Activated T-cell treated with anti-CD3 and anti-CD28 coated beads for 24 hours (primary cell): ENCODE results near the gene OTOS.

Experiments used
- DNase-seq: peaks from one replicate; pipeline ENCODE4 v3.0.0-alpha.2; 2020; ENCODE audit warnings: low read depth

OTOS gene

DNA sequence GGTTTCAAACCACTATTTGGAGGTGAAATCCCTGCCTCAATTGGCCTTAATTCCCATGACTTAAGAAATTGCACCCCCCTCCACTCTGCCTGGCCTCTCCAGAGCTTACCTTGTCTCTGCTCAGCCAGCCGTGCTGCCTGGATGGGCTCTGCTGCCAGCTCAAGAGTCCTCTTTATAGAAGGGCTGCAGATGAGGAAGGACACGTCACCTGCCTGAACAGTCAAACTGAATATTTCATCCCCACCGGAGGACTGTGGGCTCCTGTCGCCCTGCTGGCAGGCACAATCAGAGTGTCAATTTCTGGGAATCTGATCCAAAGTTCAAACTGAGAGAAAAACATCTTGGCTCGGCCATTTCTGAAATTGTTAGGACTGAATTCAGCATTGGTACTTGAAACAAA, at the start of gene OTOS:
Gene OTOS (minus strand): TSS at position 148 of the 400 bp plus-strand sequence. CDS start 332 bp downstream, outside the sequence.
- DNase-seq = no peak

DNA sequence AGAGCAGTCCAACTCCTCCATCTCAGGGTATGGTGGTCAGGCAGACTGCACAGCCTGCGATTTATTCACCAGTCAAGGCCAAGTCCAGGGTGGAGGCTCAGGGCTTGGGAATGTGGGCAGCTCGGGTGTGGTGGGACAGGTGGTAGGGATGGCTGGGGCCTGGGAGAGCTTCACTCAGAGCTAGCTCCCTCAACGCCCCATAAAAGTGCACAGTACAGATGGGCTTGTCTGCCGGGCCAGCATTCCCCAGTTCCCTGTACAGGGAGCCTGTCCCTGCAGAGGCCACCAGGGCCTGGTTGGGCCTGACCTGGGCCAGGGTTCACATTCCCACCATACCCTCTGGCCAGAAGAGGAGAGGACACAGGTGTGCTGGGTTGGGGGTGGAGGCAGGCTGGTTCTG, 49.2 kb upstream of the OTOS start:
- no peak for DNase-seq

DNA sequence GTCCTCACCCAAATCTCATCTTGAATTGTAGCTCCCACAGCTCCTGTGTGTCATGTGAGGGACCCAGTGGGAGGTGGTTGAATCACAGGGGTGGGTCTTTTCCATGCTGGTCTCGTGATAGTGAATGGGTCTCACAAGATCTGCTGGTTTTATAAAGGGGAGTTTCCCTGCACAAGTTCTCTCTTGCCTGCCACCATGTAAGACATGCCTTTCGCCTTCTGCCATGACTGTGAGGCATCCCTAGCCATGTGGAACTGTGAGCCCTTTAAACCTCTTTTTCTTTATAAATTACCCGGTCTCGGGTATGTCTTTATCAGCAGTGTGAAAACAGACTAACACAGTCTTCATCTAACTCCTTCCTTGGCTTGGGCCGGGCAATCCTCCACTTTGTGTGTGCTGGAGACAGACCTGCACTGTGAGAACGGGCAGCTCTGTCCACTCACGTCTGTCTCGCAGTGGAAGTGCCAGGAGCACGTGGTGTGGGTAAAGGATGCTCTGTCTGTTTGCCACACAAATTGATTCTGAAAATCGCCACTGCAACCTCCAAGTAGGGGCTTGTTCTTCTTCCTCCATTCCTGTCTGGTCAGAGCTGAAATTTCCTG, 47.6 kb upstream of the OTOS start:
- no peak for DNase-seq

DNA sequence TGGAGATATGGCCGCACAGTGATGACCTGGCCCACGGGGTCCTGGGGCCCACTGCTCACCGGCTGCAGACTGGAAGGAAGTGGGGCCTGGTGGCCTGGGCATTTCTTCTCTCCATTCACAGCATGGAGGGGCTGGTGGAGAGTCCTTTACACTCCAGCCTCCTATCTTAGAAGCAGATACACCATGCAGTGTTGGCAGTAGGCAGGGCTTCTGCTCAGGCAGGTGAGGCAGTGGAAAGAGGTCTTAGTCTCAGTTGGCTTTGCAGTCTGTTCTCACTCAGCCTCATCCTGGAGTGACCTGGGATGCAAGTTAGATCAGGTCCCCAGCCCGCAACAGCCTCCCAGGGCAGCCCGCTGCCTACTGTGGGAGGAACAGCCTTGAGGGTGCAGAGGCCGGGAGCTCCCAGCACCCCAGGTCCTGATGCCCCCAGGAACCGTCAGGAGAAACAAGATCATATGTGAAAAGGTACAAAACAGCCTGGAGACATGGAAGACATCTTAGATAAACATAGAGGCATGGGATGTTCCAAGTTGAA, 45.8 kb upstream of the OTOS start:
- DNase-seq = no peak

DNA sequence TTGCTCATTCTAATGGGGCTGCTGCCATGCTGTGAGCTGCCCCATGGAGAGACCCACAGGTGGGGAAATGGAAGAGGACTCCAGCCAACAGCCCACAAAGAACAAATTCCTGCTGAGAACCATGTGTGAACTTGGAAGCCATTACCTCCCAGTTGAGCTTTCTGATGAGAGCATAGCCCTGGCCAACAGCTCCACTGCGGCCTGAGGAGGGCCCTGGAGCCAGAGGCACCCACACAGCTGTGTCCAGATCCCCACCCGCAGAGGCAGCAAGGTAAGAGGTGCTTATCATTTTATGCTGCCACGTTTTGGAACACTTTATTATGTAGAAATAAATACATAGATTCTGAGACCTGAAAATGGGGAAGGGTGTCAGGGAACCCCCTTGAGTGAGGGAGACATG, 44.2 kb upstream of the OTOS start:
- no peak for DNase-seq

DNA sequence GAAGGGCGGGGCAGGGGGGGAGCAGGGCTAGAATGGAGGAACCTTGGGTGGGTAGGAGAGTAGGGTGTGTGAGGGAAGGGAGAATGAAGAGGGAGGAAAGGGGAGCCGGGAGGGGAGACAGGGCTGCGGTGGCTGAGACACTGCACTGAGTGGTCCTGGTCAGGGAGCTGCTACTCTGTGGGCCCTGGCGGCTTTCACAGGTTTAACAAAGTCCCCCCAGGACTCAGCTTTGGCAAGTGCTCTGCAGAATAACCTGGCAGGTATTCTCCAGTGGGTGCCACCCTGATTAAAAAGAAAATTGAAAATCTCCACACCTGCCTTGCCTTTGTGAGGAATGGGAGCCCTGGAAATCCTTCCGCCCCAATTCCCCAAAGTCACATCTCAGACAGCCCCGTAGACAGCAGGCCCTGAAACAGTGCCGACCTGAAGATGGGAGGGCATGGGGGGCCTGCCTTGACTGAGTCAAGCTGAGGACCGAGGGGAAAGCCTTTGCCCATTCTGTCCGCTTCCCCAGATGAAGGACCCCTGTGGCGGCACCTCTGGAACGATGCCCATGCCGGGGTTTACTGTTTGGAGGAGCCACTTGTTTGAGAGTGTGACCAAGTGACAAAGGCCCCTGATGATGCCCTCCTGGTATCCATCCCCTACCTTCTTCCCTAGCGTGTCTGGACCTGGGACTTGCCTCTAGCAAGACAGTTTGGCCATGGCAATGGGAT, 43.6 kb upstream of the OTOS start:
- no peak for DNase-seq

DNA sequence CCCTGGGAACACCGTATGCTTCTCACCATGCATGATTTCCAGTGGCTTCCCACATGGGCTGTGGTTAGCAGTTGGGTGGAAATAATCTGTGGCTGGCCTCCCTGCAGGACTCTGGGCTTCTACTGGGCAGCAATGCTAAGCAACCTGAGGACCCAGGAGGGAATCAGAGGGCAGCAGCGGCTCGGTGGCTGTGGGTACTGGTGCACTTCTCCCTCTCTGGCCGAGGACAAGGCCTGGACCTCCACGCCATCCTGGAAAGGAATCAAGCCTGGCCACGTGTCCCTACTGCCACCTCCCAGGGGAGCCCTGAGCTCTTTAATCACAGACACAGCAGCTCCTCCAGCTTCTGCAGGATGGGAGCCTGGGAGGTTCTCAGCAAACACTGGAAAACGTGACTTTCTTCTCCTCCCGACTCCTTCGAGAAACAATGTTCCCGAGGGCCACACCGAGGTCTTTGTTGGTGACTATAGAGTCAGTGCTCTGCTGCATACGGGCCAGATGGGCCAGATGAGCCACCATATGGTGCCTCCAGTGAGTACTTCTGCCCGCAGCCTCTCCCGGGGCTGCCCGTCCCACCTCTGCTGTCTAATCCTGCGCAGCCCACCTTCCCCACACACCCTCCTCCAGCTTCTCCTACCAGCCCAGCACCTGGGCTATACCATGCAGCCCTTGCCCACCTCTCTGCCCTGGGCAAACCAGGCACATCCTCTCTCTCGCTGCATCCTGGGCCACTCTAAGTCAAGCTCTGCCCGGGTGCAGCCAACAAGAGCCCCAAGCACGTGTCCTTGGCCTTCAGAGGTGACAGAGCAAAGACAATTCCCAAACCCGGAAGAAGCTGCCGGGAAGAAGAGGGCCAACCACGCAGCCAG, 42.8 kb upstream of the OTOS start:
- DNase-seq = no peak

DNA sequence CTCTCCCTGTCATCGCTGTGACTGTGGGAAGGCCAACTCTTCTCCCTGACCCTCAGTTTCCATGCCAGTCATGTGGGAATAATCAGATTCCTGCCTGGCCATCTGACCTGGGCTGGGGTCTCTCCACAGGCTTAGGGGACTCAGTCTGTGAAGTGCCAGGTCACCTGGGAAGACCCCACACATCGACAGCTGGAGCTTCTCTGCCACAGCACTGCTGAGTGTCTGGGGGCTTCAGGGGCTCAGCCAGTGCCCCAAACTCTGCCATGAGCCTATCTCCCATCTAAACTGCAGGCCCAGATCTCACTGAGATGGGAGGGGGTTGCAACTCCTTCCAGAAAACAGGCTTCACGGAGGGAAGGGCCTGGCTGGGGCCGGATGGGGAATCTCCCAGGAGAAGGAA, 42.0 kb upstream of the OTOS start:
- DNase-seq = no peak

DNA sequence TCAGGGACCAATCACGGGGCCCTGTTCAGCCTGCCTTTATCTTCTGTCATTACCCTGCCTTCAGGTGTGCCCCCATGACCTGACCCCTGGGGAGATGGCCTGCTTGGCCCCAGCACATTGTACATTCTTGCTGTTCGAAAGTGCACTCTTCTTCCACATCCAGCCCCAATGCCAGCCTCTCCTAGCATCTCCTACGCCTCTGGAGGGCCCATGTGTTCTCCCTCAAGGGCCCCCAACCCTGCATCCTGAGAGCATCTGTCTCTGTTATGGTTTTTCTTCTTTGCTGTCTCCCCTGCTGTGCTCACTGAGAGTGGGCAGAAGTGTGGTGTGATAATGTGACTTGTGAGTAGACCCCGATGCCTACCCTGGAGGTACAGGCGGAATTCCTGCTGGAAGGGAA, 41.5 kb upstream of the OTOS start:
- DNase-seq = no peak

DNA sequence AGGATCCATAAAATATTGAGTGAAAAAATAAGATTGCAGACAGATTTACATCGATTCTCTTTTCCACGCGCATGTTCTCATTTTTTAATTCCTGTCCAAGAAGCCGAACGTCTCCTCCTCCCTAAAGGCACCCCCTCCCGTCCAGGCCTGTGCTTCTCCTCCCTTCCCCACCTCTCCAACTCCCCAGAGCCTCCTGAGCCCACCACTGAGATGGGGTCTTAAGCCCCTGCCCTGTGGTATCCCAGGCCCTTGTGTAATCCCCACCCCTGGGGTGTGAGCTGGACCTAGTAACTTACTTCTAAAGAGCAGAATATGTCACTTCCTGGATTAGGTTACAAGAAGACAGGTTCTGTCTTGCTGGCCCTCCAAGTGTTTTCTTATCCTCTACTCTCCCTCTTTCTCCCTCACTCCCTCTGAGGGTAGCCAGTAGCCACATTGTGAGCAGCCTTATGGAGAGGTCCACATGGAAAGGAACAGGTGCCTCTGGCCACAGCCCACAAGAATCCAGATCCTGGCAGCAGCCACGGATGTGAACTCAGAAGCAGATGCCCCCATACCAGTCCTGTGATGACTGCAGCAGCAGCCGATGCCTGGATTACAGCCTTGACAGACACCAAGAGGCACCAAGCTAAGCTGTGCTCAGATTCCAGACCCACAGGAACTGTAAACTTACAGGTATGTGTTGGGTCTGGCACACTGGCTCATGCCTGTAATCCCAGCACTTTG, 39.6 kb upstream of the OTOS start:
- no peak for DNase-seq

DNA sequence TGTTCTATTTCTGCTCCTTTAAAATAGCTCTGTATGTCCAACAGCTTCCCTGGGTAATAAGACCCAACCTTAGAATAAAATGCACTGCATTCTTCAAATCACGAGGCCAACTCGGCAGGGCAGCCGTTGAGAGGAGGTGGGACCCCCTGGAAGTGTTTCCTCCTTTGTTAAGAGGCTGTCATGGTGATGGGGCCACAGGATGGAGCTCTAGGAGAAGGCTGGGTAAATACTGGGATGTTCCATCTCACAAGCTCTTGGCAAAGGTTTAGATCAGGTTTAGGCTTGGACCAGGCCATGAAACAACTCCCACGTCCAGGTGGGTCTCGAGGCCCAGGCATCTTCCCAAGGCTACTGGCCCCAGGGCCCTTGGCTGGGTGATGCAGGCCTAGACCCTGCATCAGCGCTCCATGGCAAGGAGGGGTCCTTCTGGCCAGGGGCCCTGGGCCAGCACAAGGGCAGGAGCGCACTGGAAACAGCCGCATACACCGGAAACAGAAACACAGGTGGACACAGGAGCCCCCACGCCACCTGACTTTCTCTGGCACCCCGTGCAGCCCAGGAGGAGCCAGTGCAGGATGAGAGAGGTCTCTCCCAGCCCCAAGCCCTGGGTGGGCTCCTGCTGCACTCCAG, 38.8 kb upstream of the OTOS start:
- no peak for DNase-seq

DNA sequence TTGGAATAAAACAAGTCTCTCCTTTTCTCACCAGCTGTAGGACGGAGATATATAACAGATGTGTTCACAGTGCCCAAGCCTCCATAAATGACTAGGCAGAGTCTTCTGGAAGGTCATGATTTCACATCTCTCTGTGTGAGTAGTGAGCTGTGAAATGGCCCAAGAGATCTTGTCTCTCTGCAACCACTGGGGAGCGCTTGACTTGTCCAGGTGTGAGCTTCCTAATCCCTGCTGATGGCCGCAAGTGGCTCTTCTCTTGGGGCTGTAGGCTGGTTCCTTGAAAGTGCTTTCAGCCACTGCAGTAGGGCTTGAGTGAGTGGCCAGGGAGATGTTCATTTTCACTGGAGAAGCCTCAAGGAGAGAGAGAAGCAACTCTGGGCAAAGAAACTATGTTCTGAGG, 38.1 kb upstream of the OTOS start:
- no peak for DNase-seq

DNA sequence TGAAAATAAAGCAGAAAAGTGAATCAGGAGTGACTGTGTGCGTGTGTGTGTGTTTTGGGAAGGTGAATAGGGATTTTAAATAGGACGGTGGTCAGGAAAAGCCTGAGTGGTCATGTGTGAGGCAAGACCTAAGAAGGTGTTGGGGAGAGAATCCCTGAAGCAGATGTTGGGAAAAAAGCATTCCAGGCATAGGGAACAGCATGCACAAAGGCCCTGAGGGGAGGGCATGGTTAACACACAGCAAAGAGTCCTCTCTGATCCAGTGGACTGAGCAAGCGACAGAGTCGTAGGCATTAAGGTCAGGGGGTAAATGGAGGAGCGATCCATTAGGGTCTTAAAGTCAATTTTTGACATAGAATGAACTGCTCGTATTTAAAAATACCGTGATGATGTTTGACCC, 34.0 kb upstream of the OTOS start:
- DNase-seq = no peak

DNA sequence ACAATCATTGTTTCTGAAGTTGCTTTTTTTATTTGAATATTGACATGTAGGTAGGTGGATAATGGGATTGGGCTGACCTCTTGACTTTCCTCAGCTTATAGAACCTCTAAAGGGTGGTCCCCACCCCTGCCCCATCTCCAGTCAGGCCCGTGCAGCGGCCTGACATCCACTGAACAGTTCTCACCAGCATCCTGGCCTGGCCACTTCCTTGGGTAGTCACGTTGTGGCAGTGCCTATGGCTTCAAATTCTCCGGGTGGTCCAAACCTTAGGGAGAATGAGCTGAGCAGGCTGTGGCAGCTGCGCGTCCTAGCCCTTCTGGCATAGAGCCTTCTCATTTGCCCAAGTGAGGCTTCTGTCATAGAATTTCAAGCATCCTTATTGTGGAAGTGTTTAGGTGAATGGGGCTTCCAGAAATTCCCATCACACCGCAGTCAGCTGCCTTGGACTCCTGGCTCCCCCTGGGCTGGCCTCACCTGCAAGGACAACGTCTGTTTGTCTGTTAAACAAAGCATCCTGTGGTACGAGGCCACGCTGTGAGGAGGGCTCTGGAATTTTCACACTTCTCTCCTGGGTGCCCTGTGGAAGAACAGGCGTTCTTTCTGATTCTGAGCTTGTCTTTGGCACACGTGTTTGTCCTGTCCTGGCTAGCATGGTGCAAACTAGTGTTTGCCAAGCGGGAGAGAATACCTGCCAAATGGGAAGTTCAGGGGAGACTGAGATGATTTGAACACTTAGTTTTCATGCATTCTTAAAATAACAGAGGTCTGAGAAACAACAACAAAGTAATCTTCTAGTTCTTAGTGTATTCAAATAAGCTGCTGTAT, 31.8 kb upstream of the OTOS start:
- no peak for DNase-seq

DNA sequence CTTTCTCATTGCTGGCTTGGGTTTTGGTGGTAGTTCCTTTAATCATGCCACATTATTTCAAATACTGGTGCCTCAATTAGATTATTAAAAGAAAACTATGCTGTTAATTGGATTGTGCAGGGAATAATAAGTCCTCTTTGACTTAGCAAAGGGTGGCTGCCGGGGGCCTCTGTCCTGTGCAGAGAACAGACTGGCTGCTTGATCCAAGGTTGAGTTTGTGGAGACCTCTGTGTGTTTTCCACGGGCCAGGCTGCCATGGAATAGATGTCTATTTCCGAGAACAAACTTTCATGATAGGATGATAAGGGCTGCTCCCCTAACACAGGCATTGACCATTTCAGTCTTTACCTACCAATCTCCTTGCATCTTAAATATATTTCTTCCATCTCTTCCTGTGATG, 30.4 kb upstream of the OTOS start:
- DNase-seq = no peak

DNA sequence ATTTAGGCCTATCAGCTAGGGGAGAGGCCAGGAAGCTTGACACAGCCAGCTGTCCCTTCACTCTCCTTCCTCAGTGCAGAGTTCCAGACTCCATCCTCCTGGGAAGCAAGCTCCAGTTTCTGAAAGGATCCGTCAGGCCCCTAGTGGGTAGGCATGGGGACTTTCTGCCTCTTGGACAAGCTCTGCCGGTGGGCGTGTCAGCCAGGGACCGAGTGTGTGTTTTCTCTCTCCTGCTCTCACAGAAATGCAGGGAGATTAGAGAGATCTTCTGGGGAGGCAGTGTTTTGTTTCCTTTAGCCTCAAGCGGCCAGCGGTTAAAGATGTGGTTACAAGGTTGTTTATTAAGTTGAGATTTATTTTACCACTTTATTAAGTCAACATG, 29.9 kb upstream of the OTOS start:
- DNase-seq = no peak

DNA sequence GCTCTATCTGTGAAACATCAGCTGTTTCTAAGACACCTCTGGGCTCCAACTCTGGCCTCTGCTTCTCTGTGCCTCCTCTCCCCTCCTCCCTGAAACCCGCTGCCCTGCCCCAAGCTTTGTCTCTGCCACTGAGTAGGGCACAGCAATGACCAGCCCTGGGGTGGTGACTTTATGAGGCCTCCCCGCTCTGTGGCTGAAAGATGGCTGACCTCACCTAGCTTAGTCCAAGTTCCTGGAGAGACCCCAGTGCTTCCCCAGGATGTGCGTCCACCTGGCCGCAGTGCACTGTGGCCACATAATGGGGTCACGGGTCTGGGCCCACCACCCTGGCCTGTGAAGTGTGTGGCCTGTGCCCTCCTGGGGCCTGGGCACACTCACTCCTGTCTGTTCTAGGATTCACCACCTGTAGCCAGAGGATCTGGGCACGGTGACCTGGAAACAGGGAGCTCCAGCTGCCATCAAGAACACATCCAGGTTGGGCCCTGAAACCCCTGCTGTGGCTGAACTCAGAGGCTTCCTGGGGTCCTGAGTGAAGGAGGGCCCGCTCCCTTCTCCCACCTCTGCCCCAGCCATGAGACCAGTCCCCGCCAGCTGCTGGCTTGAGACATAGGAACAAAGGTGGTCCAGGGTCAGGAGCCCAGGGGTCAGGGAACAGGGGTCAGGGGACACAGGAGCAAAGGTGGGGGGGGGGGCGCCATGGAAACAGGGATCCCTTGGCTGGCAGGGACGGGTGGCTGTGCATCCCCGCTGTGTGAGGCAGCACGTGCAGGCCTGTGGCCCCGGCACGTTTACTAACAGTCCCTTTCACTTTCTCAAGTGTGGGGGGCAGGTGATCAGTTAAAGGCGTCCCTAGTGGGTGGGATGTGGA, 29.3 kb upstream of the OTOS start:
- DNase-seq = no peak

DNA sequence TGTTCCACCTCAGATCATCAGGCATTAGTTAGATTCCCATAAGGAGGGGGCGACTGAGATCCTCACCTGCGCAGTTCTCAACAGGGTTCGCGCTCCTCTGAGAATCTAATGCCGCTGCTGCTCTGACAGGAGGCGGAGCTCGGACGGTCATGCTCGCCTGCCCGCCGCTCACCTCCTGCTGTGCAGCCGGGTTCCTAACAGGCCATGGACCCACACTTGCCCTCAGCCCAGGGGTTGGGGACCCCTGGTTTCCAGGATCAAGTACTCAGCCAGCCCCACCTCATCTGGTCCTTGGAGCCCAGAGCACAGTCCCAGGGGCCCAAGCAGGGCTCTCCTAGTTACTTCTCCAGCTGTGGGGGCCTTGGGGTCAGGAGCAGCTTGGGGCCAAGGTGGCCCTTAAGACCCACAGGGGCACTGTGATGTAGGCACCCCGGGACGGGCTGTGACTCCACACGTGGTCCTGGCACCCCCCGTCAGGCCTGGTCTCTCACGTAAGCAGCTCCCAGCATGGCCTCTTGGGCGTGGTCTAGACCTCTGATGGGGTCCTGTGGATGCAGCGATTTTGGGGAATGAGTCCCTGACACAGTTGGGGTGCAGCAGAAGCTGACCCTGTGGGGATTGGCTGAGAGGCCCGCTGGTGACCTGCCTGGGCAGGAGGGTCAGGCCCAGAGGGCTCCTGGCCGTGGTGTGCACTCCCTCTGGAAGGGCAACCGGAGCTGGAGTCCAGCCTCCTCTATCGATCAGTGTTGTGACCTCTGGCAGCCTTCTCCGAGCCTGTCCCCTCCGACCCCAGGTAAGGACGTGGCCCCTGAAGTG, 28.3 kb upstream of the OTOS start:
- no peak for DNase-seq

DNA sequence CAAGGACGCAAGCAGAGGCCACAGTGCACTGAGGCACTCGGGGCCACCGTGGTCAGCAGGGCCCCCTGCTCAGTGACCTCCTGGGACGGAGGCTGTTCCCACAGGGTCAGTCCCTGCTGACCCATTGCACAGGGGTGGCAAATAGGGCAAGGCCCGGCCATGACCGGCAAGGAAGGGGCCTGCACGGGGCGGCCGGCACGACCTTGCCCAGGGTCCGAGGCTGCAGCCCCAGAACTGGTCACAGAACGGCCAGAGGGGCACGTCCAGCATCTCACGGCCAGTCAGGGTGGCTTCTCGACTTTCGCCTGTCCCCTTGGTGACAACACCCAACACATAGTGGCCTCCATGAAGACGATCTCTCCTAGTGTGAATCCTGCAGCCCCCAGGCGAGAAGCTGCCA, 27.6 kb upstream of the OTOS start:
- no peak for DNase-seq
